Erythroblast (primary cell): Measurements from ENCODE around the gene OR10P1.

Experiments used
- DNase-seq, 2 experiments: peaks; one replicate each; lab custom pipeline; 2025; lab: John Stamatoyannopoulos, UW
- GATA1 ChIP-seq: IDR thresholded peaks from 2 replicates; pipeline ENCODE4 v1.6.1; 2011; ENCODE audit warnings: low read depth, mild to moderate bottlenecking, control low read depth, low read length, moderate library complexity
- POLR2A ChIP-seq: IDR thresholded peaks from 2 replicates; pipeline ENCODE4 v1.6.1; 2011; ENCODE audit warnings: mild to moderate bottlenecking, low read length

Gene OR10P1

GRCh38 chr12:55659486-55660385 lies 23.0 kb downstream of the OR10P1 start:
- TF ChIP-seq POLR2A (no peak), GATA1 (no peak)

GRCh38 chr12:55663391-55663790 lies 26.7 kb downstream of the OR10P1 start:
- no peak for TF ChIP-seq POLR2A
- no peak for TF ChIP-seq GATA1
- no peak for DNase-seq

More at GRCh38 chr12:55659486-55660385, 23.0 kb downstream of the OR10P1 start:
- DNase-seq: peak; percentile 15 to 31

- TF ChIP-seq GATA1: no peak
- DNase-seq: no peak
Measured at GRCh38 chr12:55664826-55665225, 28.1 kb downstream of the OR10P1 start.

- TF ChIP-seq POLR2A: no peak
- no peak for DNase-seq
Measured at GRCh38 chr12:55666508-55666907, 29.8 kb downstream of the OR10P1 start.

GRCh38 chr12:55670276-55670675 lies 33.6 kb downstream of the OR10P1 start:
- DNase-seq: no peak

GRCh38 chr12:55671746-55672145 lies 35.1 kb downstream of the OR10P1 start:
- no peak for DNase-seq
- no peak for TF ChIP-seq GATA1
- no peak for TF ChIP-seq POLR2A

More at GRCh38 chr12:55670276-55670675, 33.6 kb downstream of the OR10P1 start:
- TF ChIP-seq GATA1: no peak
- TF ChIP-seq POLR2A: no peak

GRCh38 chr12:55673638-55674037 lies 36.9 kb downstream of the OR10P1 start:
- TF ChIP-seq GATA1 (no peak), POLR2A (no peak)
- no peak for DNase-seq

GRCh38 chr12:55675666-55676065 lies 39.0 kb downstream of the OR10P1 start:
- no peak for DNase-seq
- TF ChIP-seq POLR2A (no peak), GATA1 (no peak)

- no peak for DNase-seq
Measured at GRCh38 chr12:55676707-55677106, 40.0 kb downstream of the OR10P1 start.

GRCh38 chr12:55679691-55680090 lies 43.0 kb downstream of the OR10P1 start:
- no peak for DNase-seq
- no peak for TF ChIP-seq GATA1
- TF ChIP-seq POLR2A: no peak

More at GRCh38 chr12:55676707-55677106, 40.0 kb downstream of the OR10P1 start:
- TF ChIP-seq POLR2A (no peak), GATA1 (no peak)

GRCh38 chr12:55681142-55682077 lies 44.7 kb downstream of the OR10P1 start:
- no peak for TF ChIP-seq GATA1
- TF ChIP-seq POLR2A: no peak
- peak in 1 of 2 experiments; percentile 19 for DNase-seq

GRCh38 chr12:55682087-55682796 lies 45.5 kb downstream of the OR10P1 start:
- DNase-seq: no peak

GRCh38 chr12:55683676-55684075 lies 47.0 kb downstream of the OR10P1 start:
- no peak for TF ChIP-seq GATA1
- no peak for TF ChIP-seq POLR2A
- DNase-seq: no peak

More at GRCh38 chr12:55682087-55682796, 45.5 kb downstream of the OR10P1 start:
- no peak for TF ChIP-seq POLR2A
- no peak for TF ChIP-seq GATA1
